GM19397 (cell line): ENCODE results near the gene LRRN2.

Experiments
- ATAC-seq: cut with Tn5 transposase; IDR thresholded peaks from one replicate; pipeline ENCODE4 v1.9.1; 2021; ENCODE audit warnings: mild to moderate bottlenecking, moderate library complexity; ENCODE audit not compliant: unreplicated experiment

LRRN2 gene

GRCh38 chr1:204712708-204713430 is 27.3 kb upstream of the LRRN2 start:
- ATAC-seq: no peak

GRCh38 chr1:204711947-204712701 is 26.6 kb upstream of the LRRN2 start:
- no peak for ATAC-seq

GRCh38 chr1:204711103-204711946 is 25.8 kb upstream of the LRRN2 start:
- no peak for ATAC-seq

- no peak for ATAC-seq
Measured at GRCh38 chr1:204709960-204710912, 24.7 kb upstream of the LRRN2 start.

GRCh38 chr1:204709021-204709420 is 23.5 kb upstream of the LRRN2 start:
- no peak for ATAC-seq

GRCh38 chr1:204706838-204707509 is 21.4 kb upstream of the LRRN2 start:
- ATAC-seq: no peak

GRCh38 chr1:204705888-204706837 is 20.6 kb upstream of the LRRN2 start:
- ATAC-seq: no peak

GRCh38 chr1:204705493-204705811 is 19.9 kb upstream of the LRRN2 start:
- no peak for ATAC-seq

- ATAC-seq: no peak
Measured at GRCh38 chr1:204704794-204705492, 19.4 kb upstream of the LRRN2 start.

GRCh38 chr1:204703826-204704612 is 18.5 kb upstream of the LRRN2 start:
- no peak for ATAC-seq

GRCh38 chr1:204703268-204703664 is 17.7 kb upstream of the LRRN2 start:
- no peak for ATAC-seq

- ATAC-seq: no peak
Measured at GRCh38 chr1:204702552-204703267, 17.2 kb upstream of the LRRN2 start.

- ATAC-seq: no peak
Measured at GRCh38 chr1:204701229-204701628, 15.7 kb upstream of the LRRN2 start.

GRCh38 chr1:204697893-204698292 is 12.4 kb upstream of the LRRN2 start:
- no peak for ATAC-seq

GRCh38 chr1:204696606-204697005 is 11.1 kb upstream of the LRRN2 start:
- no peak for ATAC-seq

- no peak for ATAC-seq
Measured at GRCh38 chr1:204695692-204696091, 10.2 kb upstream of the LRRN2 start.

GRCh38 chr1:204694145-204694544 is 8.6 kb upstream of the LRRN2 start:
- ATAC-seq: no peak
